Mucosa of descending colon (tissue), 3 donors: Measurements from ENCODE around the gene PTRH1. TPM values are rescaled to one million over a fixed set of nuclear protein-coding genes. Genes with fewer than 3 reads are reported as not detected.

Source experiments
- ATAC-seq: fragments of 200-7000 bp; cut with Tn5 transposase; one replicate; pipeline ENCODE4 v1.9.1; 2020; ENCODE audit warnings: mild to moderate bottlenecking, moderate library complexity
- DNase-seq, 3 donors: peaks; one replicate each; pipeline ENCODE4 v3.0.0-alpha.2; 2020
- H3K36me3 ChIP-seq: fragments of 200-600 bp; one replicate; pipeline ENCODE4 v1.8.0; 2021; ENCODE audit warnings: low read depth, mild to moderate bottlenecking
- H3K4me1 ChIP-seq: fragments of 200-600 bp; one replicate; pipeline ENCODE4 v1.8.0; 2021; ENCODE audit warnings: low read depth, mild to moderate bottlenecking
- H3K4me3 ChIP-seq: fragments of 200-600 bp; one replicate; pipeline ENCODE4 v1.8.0; 2021; ENCODE audit warnings: mild to moderate bottlenecking
- H3K9me3 ChIP-seq: fragments of 200-600 bp; one replicate; pipeline ENCODE4 v1.8.0; 2021; ENCODE audit warnings: mild to moderate bottlenecking
- intact Hi-C, 2 donors: fragments of 100-400 bp; cut with DNase I in 1 of 2; cut with micrococcal nuclease in 1 of 2; formaldehyde crosslinking; loops; one replicate each; pipeline versions ENCODE4 v1.11.0 to v1.11.1; 2022; cut with DNase I, micrococcal nuclease
- total RNA-seq, 3 donors: library from RNA; stranded (reverse); fragmentation: NEBNext Ultra II Directional in 2 of 3; extraction: Animal tissue kit (Norgen Biotek cat#: 25700) in 2 of 3; gene quantifications; one replicate each; pipeline versions ENCODE4 v1.2.1 to v1.2.4, GENCODE V29; 2021 to 2023
- TF ChIP-seq, protein P1 (sequence below): fragments of 200-600 bp; IDR thresholded peaks from one replicate; pipeline ENCODE4 v1.8.0; 2022; ENCODE audit warnings: antibody characterized with exemption, mild to moderate bottlenecking
- donor health status: DM: no; HTN: no; CAD: no; lungs with moderate emphysema.
- donor health status: DM: no; HTN: no; CAD: no.
- donor health status: DM: no; HTN: yes; CAD: no.

PTRH1 gene
- total RNA-seq, 3 donors from 2014 or later = 5.1 to 10.5 (median 10.3) TPM

DNA sequence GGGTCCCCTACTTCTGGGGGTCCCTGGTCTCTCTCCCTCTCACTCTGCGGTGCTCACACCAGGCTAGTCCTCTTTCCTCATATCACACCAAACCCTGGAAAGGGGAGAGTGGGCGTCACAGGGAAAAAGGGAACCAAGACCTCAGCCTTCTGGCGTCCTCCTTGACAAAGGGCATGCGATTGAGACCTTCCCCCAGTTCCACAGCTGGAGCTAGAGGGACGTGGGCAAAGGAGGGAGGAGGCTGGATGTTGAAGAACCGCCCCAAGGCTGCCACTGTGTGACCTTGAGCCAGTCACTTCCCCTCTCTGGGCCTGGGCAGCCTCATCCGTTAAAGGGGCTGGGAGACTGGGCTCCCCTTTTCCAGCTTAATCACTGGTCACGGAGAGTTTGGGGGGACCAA, 38.2 kb upstream of the PTRH1 start:
- Histone ChIP-seq H3K4me1 (no peaks in the 10 kb centered on the region), H3K36me3 (no peaks in the 10 kb centered on the region), H3K4me3 (no peak overlapping the region), H3K9me3 (no peaks in the 10 kb centered on the region)
- ATAC-seq = no peak
- no peak for DNase-seq
- TF ChIP-seq, protein P1, sequence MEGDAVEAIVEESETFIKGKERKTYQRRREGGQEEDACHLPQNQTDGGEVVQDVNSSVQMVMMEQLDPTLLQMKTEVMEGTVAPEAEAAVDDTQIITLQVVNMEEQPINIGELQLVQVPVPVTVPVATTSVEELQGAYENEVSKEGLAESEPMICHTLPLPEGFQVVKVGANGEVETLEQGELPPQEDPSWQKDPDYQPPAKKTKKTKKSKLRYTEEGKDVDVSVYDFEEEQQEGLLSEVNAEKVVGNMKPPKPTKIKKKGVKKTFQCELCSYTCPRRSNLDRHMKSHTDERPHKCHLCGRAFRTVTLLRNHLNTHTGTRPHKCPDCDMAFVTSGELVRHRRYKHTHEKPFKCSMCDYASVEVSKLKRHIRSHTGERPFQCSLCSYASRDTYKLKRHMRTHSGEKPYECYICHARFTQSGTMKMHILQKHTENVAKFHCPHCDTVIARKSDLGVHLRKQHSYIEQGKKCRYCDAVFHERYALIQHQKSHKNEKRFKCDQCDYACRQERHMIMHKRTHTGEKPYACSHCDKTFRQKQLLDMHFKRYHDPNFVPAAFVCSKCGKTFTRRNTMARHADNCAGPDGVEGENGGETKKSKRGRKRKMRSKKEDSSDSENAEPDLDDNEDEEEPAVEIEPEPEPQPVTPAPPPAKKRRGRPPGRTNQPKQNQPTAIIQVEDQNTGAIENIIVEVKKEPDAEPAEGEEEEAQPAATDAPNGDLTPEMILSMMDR = no peak
- intact Hi-C loops = no loop called here

DNA sequence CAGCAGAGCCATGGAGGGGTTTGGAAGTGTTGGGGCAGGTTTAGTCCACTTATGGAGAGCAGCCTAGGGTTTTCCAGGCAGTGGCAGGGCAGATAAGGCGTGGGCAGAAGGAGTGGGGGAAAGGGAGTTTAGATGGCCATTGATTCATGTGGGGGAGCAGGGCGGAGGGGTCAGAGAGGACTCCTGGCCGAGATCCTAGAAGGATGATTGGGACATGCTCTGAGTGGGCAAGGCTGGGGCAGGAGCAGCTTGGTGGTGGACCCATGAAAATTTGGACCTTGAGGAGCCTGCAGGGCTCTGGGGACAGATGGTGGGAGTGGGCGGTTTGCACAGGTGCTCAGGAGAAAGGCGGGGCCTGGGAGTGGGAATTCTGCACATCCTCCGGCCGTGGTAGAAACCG, 37.7 kb upstream of the PTRH1 start:
- TF ChIP-seq, protein P1 = no peak

DNA sequence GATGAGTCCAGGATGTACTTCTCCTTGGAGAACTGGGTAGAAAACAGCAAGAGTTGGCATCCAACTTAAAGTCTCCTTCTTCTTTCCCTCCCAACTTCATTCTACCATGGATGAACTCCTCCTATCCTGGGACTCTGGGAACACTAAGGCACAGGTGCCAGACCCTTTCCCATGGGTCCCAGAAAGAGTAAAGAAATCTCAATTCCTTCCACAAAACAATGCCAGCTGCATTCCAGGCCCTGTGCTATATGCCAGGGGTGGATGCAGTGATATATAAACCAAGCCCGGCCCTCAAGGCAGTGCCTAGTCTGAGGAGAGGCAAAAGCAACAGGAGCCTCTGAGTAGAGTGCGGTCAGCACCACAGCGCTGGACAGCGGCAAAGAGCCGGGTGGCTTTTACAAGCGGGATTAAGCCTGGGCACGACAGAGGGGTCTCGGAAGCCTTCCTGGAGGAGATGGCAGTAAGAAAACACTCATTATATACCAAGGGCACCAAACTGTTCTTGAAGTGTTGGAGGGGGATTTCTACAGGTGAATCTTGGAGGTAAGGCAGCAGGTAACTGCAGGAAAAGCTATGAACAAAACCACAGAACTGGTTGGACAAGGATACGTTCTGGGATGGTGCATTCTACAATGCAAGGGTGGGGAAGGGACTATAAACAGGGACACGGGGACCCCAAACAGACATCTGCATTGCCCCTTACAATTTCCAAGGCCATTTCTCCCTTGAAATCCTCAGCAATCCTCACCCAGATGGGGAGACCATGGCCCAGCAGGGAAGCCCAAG, 36.0 kb upstream of the PTRH1 start:
- peak; percentile 44 for ATAC-seq
- TF ChIP-seq, protein P1 = no peak
- Histone ChIP-seq H3K9me3 (no peaks in the 10 kb centered on the region), H3K4me3 (no peak overlapping the region), H3K36me3 (no peaks in the 10 kb centered on the region), H3K4me1 (no peaks in the 10 kb centered on the region)
- intact Hi-C loops = no loop called here
- DNase-seq = peak in 1 of 3 donors; percentile 58

More for the DNA sequence above, 37.7 kb upstream of the PTRH1 start:
- intact Hi-C loops = no loop called here
- Histone ChIP-seq H3K9me3 (no peaks in the 10 kb centered on the region), H3K4me3 (no peak overlapping the region), H3K4me1 (no peaks in the 10 kb centered on the region), H3K36me3 (no peaks in the 10 kb centered on the region)
- ATAC-seq (no peak), DNase-seq (no peak)

DNA sequence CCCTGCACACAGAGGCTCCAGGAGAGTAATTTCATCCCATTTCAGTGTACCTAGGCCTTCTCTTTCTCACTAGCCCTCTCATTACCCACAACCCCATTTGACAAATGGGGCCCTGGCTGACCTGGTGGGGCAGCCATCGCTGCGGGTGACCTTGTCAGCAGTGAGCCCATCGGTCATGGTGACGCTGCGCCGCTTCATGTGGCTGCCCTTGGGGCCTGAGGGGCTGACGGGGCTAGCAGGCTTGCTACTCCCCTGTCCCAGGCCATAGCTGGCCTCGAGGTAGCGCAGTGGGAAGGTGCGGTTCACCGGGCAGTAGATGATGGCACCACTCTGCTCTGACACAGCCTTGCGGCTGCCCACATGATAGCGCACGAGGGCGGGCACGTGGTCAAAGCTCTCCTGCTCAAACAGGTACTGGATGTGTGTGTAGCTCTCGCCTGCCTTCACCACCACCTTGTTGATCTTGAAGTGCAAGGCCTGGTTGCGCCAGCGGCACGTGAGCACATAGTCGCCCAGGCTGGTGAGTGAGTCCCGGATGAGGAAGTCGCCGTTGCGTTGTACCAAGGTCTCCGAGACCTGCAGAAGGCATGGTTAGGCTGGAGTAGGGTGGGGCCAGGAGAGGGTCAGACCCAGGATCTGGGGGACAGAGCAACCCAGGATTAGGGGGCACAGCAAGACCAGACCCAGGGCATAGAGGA, 33.8 kb upstream of the PTRH1 start:
- DNase-seq (no peak), ATAC-seq (no peak)
- Histone ChIP-seq H3K9me3 (no peaks in the 10 kb centered on the region), H3K4me1 (no peaks in the 10 kb centered on the region), H3K4me3 (no peak overlapping the region), H3K36me3 (no peaks in the 10 kb centered on the region)
- intact Hi-C loops = no loop called here
- TF ChIP-seq, protein P1 = no peak

- intact Hi-C loops = no loop called here
- no peaks in the 10 kb centered on the region for H3K9me3 ChIP-seq
- DNase-seq (no peak), ATAC-seq (no peak)
- H3K4me3 ChIP-seq = no peak overlapping the region
- H3K36me3 ChIP-seq = no peaks in the 10 kb centered on the region
- TF ChIP-seq, protein P1 = no peak
- no peaks in the 10 kb centered on the region for H3K4me1 ChIP-seq
Observed at GRCh38 chr9:127746959-127747569, 31.6 kb upstream of the PTRH1 start.
